ENCODE data around the gene TAF12. TPM values are rescaled to one million over a fixed set of nuclear protein-coding genes. Genes with fewer than 3 reads are reported as not detected.
"Not testable (repeated sequence)": the region's sequence is repeated elsewhere in the genome, so short reads cannot be mapped to it uniquely, and the experiment has no call there.

TAF12 gene
- total and polyA plus RNA-seq, 10 of the 15 experiments (the other 5 are each of a cell fraction or from before 2014, with no cell fraction given) = 18.3 to 43.3 (median 28.6) TPM

GRCh38 chr1:28573564-28573963 lies 69.3 kb downstream of the TAF12 start (continued):
- TF ChIP-seq BMI1 (IDR thresholded peaks at IDR 0.05; ENCODE audit: borderline replicate concordance) (no peak), GATAD2B (conservative IDR thresholded peaks at IDR 0.05; ENCODE audit: low read depth) (no peak), TCF3 (IDR thresholded peaks at IDR 0.05; ENCODE audit: borderline replicate concordance, insufficient read depth, low read depth, low read length) (no peak), RFX5 (IDR thresholded peaks at IDR 0.05; ENCODE audit: low read depth, low read length) (no peak), NFYB (IDR thresholded peaks at IDR 0.05; ENCODE audit: insufficient read depth, low read depth, low read length) (no peak), PRDM15 (CRISPR knock-in tag; IDR thresholded peaks at IDR 0.05) (no peak)

- CTCF ChIA-PET = not testable (repeated sequence)
Measured at GRCh38 chr1:28572891-28573290, 70.0 kb downstream of the TAF12 start.

More at GRCh38 chr1:28572891-28573290, 70.0 kb downstream of the TAF12 start:
- BruUV-seq (replicated peaks); H3K27ac ChIP-seq (ENCODE audit: control insufficient read depth, insufficient read depth); H4K20me1 ChIP-seq (ENCODE audit: control insufficient read depth, insufficient read depth); DNase-seq (ENCODE audit: low read depth, low spot score); H3K79me2 ChIP-seq (ENCODE audit: control insufficient read depth, insufficient read depth, low read length); FAIRE-seq; SMC1A ChIA-PET (ENCODE audit: uncharacterized antibody, unreplicated experiment); H2AFZ ChIP-seq (ENCODE audit: control insufficient read depth, low read depth, low read length); H3K9ac ChIP-seq (ENCODE audit: control insufficient read depth, insufficient read depth, low read length); in situ Hi-C loops (cut with MboI); H3K4me3 ChIP-seq; ATAC-seq; RAD21 ChIA-PET (ENCODE audit: unreplicated experiment); H3K4me2 ChIP-seq (ENCODE audit: control insufficient read depth, insufficient read depth); H3K9me3 ChIP-seq (replicated peaks; ENCODE audit: control insufficient read depth, insufficient read depth, low read length); H3K27me3 ChIP-seq (replicated peaks in 1 of 2; ENCODE audit: control insufficient read depth in 2 of 2, insufficient read depth in 2 of 2, low read length in 1 of 2); intact Hi-C loops (cut with micrococcal nuclease; ENCODE audit: unreplicated experiment); H3K4me1 ChIP-seq (ENCODE audit: control insufficient read depth, insufficient read depth, low read length): not testable (repeated sequence)
- POLR2A ChIA-PET = interaction anchor here (0.6 to 0.7 kb wide), 2 partner anchors 18 to 267 kb away, joined by 3 to 5 read pairs; no protein-coding TSS in a partner anchor
- H3K36me3 ChIP-seq (ENCODE audit: control insufficient read depth in 2 of 2, insufficient read depth in 2 of 2, low read length in 1 of 2) = peaks cover 6 to 20% of the 10 kb centered on the region in 2 experiments
- 92% methylated on average over 11 of the region's 12 CpGs for WGBS (ENCODE audit: insufficient coverage, insufficient replicate concordance, low lambda C conversion rate, missing lambda C conversion rate)

Data from GM12878 (cell line).